Fibroblast of skin of left quadriceps (primary cell): Measurements from ENCODE around the gene OR10H5.
"Not testable (repeated sequence)": the region's sequence is repeated elsewhere in the genome, so short reads cannot be mapped to it uniquely, and the experiment has no call there.

Experiments used
- DNase-seq, 2 experiments: peaks; one replicate each; pipeline ENCODE4 v3.0.0-alpha.2; 2013; ENCODE audit warnings: low read depth in 2 of 2

OR10H5 gene, protein sequence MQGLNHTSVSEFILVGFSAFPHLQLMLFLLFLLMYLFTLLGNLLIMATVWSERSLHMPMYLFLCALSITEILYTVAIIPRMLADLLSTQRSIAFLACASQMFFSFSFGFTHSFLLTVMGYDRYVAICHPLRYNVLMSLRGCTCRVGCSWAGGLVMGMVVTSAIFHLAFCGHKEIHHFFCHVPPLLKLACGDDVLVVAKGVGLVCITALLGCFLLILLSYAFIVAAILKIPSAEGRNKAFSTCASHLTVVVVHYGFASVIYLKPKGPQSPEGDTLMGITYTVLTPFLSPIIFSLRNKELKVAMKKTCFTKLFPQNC

DNA sequence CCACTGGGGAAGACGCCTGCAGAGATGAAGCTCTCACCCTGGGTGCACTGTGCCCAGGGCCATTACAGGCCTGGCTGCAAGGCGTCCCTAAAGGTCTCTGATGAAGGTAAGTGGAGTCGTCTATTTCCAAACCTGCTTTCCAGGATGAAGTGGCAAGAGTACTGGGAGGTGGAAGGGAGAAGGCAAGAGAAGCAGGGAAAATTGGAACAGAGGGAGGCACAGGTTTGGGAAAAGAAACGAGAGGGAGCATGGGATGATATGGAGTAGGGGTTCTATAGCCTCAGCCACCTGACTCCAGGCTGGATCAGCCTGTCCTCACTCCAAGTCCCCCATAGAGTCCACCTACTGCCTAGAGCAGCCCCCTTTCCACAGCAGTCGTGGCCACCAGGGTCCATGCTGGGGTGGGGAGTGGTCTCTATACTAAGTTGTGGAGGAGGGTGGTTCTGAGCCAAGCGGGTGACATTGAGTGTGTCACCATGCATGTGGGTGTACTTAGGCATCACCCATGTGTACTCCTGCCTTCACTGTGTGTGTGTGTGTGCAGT lies at the start of gene OR10H5:
Gene OR10H5, plus strand, starts transcription at position 51 of the 545 bp plus-strand sequence. CDS start 6,388 bp downstream, outside the sequence.
- no peak for DNase-seq

DNA sequence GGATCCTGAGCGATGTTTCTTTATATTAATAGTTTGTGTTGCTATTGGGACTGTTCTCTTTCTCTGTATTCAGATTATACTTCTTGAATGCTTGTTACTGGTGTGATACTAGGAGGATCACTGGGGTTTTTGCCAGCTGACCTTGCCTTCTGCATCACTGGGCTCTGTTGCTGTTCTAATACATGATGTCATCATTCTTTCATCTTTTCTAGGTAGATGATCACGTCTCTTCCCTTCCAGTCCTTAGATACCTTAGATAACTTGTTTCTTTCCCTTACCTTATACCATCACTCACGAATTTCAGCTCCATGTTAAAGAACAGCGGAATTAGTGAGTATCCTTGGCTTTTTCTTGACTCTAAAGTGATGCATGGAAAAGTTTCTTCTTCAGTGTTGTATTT lies 49.7 kb upstream of the OR10H5 start, which contains the start of gene OR10H3:
Gene OR10H3, plus strand, starts transcription at position 264 of the 400 bp plus-strand sequence. CDS start 3,408 bp downstream, outside the sequence.
- no peak for DNase-seq

DNA sequence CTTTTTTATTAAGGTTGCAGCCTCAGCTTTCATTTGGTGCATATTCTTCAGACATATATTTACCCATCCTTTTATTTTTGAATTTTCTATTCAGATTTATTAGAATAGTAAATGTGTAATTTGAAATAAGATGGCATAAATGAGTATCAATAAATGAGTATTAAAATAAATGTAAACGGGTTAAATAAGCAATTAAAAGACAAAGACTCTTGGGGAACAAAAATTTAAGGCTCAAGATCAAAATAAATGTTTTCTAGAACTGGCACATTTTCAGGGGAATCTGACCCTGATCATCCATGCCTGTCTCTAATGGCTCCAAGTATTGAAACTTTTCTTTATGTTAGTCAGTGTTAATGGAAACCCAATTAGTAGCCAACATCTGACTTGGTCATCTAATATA lies 46.7 kb upstream of the OR10H5 start:
- no peak for DNase-seq

DNA sequence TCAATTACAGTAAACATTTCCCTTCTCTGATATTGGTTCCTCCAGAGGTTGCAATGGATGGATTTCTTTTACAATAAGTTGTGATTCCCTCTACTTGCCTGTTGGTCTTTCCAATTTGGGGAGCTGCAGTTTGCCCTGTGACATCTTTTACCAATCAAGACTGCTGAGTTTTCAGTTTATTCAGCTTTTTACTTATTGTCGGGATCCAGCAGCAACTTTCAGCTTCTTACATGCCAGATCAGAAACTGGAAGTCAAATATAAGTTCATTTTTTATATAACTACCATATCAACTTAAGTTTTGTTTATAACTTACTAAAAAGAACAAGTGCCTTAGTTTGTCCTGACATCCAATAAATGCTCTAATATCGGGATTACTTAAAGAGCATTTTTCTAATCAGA lies 39.2 kb upstream of the OR10H5 start:
- no peak for DNase-seq

DNA sequence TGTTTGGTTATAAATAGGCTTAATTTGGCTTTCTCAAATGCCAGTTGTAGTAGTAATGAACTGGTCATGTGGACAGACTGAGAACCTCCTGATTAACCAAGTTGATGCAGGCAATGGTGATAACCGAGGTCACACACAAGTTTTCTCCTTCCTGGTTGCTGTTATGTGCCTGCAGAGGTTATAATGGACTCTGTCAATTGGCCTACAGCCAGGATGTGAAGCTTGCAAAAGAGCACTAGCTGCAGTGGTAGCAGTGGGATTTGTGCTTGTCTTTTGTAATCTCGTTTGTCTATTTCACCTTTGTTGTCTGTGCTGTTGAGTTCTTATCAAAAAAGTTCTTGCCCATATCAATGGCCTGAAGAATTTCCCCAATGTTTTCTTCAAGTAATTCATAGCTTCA lies 29.1 kb upstream of the OR10H5 start:
- no peak for DNase-seq

DNA sequence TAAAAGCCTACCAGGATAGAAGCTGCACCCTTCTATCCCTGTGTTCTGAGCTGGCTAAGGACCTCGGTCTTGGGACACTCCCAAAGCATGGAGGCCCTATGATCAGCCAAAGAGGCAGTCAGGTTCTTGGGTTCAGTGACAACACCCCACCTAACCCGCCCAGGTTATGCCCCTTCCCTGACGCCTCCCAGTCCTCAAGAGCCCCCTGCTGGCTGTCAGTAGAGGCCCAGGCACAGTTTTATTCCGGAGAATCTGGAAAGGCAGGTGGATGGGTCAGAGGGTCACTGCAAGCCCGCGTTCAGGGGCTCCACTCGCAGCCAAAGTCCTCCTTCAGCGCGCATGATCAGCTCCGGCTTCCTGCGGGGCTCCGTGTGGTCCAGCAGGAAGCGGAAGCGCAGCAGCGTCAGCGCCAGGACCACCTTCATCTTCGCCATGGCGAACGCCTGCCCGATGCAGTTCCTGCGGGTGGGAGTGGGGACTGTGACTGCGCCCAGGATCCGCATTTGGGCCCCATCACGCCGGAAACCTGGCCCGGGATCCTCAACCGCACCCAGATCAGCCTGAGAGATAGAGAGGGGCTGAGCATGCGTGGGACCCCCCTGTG lies 27.4 kb upstream of the OR10H5 start:
- no peak for DNase-seq

DNA sequence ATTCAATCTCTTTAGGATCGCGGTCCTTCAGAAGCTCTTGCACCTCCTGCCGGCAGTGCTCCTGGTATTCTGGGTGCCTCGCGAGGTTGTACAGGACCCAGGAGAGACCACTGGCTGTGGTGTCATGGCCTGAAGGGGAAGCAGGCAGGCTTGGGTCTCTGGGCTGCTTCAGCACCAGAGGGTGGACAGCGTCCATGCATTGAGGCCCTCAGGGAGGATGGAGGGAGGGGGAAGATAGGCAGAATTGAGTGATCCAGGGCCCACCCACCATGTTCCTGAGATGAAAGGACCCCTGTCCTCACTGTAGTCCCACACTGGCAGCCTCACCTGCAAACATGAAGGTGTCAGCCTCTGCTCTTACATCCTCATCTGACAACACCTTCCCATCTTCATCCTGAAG lies 17.9 kb upstream of the OR10H5 start:
- DNase-seq, result no peak

DNA sequence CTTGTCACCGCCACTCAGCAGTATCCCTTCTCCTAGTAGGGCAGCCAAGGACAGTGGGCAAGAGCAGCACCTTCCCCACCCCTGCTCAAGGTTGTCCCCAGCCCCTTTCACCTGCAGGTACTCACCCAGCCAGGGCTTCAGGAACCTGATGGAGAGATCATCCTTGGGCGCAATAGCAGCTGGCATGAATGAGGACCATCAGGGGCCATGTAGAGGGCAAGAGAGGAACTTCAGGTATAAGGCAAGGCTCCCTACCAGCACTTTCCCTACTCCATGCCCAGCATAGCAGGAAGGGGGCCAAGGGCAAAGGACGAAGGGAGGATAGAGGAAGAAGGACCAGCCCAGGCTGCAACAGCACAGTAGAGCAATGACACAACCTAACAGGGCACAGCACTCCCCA lies 13.3 kb upstream of the OR10H5 start:
- DNase-seq, result not testable (repeated sequence)

DNA sequence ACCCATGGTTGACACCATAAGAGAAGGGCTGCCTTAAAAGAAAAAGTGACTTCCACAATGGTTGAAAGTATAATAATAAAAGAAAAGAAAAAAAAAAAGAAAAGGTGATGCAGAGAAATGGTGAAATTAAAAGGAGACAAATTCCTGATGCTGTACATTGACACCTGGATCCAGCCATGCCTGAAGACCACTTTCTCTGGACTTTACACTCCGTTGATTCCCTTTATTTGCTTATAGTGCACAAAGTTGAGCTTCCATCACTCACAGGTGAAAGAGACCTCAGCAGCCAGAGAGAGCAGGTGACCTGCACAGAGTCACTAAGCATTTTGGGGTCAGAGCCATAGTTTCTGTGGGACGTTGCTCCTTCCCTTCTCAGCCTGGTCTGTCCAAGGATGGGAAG lies 12.2 kb upstream of the OR10H5 start:
- DNase-seq, result no peak

DNA sequence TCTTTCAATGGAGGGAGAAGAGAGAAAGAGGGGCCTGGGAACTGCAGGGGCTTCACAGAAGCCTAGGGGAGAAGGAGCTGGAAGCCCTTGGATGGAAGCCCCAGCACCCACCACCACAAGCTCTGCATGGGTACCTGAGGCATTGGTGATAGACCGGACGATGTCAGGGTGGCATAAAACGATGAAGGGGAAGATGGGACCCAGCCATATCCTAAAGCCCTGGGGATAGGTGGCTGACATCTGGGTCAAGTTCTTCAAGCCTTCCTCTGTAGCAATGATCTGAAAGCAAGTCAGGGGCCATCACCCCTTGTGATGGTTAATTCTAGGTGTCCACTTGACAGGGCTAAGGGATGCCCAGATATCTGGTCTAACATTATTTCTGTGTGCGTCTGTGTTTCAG lies 11.2 kb upstream of the OR10H5 start:
- DNase-seq, result no peak

DNA sequence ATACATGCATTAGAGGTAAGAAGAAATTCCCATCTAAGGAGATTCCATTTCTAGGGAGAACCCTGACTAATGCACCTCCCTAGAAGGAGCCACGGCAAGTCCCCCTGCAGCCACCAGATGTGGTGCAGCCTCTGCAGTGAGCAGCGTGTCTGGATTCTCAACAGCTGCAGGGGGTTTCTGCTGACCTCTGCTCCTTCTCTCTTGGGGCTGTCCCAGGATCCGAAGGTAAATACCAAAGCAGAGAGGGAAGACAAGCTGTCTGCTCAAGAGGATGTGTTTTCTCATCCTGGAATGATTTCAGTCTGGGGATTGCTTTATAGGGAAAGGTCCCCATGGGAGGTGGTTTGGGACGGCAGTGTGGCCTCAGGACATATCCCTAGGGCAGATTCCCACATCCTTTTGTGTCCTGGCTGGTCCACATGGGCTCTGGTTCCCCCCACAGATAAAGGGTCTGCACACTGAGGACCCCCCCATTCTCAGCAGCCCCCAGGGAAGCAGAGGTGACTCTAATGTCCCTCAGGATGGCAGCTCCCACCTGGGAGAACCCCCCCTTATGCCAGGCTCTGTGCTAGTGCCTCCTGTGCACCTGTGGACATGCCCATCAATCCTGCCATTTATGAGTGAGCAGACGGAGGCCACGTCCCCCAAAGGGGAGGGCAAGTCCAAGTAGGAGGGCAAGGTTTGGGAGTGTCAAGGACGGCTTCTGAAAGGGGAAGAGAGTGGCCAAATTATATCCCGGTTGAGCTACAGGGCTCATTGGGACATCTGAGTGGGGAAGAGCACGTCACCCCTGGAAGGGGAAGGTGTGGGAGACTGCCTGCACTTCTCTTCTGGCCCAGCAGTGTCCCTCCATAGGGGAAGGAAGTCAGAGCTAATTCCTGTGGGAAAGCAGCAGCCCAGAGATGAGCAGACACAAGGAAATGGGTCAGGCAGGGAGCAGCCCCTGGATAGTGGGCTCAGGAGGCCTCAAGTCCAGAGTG lies 10.2 kb upstream of the OR10H5 start:
- no peak for DNase-seq

DNA sequence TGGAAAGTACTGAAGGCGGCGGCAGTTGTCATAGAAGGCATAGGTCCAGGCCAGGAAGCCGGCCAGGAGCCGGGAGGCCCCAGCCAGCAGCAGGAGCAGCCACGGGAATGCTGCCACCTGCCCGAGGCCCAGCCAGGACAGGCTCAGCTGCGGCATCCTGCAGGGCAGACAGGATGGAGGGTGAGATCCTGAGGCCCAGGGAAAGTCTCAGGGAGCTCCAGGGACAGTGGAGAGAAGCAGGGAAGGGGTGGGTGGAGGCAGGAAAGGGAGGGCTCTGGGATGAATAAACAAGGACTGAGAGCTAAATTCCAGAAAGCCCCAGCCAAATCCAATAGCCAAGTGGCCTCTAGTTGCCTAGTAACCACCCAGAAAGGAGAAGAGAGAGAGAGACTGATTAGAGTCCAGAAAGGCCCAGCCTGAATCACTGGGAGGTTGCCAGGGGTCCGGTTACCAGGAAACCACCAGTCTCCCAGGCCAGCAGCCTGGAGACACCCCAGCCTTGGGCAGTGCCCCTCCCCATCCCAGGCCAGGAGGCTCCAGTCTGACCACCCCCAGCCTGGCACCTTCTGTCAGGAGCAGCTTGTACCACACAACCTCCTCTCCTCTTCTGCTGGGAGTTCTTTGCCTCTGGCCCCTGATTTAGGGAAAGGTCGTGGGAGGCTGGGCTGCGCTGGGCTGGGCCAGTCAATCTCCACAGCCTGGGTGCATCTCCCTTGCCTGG lies 7.5 kb upstream of the OR10H5 start:
- DNase-seq, result no peak

DNA sequence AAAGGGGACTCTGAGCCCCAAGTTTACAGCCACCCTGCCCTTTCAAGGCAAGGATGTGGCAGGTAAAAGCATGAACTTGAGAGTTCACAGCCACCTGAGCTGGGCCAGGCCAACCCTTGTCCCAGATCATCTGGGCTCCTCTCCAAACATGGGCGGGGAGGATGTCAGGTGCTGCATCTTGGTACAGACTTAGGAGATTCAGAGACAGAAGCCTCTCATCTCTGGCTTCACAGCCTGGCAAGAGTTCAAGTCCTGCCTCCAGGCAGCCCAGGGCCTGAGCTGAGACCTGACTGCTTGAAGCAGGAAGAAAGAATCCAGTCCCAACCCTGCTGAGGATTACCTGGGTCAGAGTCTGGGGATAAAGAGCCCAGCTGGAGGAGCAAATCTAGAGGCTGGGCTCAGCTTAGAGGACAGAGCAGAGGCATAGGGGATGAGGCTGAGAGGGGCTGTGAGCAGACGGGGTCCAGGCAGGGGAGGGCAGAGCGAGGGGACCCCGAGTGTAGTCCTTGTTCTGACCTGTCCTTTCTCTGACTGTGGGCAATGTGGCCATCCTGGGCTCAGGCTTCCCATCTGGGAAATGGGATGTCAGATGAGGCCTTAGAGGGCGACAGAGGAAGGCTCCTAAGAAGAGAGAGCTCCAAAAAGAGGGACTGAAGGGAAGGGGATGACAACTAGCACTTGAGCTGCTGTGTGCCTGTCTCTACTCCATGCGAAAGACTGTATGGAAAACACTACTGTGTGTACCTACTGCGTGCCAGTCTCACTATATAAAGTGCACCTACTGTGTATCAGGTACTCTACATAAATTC lies 6.6 kb upstream of the OR10H5 start:
- DNase-seq, result no peak

DNA sequence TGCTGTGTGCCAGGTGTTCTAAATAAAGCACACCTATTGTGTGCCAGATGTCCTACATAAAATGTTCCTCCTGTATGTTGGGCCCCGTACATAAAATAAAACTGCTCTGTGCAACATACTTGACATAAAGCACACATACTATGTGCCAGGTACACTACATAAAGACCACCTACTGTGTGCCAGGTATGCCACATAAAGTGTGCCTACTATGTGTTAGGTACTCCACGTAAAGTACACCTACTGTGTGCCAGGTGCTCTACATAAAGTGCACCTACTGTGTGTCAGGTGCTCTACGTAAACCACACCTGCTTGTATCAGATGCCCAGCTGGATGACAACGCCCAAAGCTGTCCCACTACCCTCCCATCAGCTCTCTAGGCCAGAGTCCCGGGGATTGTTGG lies 5.8 kb upstream of the OR10H5 start:
- no peak for DNase-seq

DNA sequence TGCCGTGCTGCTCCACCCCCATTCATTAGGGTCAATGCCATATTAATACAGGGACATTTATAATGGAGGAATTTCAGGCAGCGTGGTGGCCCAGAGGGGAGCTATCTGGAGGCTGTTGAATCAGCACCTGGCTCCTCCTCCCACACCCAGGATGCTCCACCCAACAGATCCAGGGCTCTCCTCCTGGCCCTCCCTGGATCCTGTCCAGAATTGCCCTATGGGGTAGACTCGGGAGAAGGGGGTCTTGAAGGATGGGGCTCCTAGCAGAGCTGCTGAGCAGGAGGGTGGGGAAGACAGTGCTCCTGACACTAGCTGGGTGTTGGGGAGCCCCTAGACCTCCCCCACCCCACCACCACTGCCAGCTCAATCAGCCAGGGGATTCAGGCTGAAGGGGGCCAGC lies 5.2 kb upstream of the OR10H5 start:
- no peak for DNase-seq

DNA sequence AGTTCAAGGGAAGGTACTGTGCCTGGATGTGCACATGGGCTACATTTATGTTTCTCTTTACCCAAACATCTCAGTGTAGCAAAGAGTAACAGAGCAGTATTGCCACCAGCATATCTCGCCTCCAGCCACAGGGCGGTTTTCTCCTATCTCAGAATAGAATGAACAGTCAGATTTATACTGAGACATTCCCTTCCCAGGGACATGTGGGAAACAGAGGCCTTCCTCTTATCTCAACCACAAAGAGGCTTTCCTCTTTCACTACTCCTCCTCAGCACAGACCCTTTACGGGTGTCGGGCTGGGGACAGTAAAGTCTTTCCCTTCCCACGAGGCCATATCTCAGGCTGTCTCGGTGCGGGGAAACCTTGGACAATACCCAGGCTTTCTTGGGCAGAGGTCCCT lies 4.6 kb upstream of the OR10H5 start:
- DNase-seq, result not testable (repeated sequence)

DNA sequence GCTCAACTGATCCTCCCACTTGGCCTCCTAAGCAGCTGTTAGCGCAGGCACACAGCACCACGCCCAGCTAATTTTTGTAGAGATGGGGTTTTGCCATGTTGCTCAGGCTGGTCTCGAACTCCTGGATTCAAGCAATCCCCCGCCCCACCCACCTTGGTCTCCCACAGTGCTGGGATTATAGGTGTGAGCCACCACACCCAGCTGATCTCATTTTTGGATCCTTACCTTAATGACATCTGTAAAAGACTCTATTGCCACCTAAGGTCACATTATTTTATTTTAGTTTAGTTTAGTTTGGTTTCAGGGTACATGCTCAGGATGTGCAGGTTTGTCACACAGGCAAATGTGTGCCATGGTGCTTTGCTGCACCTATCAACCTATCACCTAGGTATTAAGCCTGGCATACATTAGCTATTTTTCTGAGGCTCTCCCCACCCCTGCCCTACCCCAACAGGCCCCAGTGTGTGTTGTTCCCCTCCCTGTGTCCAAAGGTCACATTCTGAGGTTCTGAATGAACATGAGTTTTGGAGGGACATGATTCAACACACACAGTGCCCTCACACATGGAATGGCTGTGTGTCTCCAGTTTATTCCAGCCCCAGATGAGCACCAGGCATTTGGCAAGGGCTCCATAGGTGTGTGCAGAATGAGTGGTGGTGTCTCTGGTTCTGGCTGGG lies 1.3 kb downstream of the OR10H5 start:
- no peak for DNase-seq

DNA sequence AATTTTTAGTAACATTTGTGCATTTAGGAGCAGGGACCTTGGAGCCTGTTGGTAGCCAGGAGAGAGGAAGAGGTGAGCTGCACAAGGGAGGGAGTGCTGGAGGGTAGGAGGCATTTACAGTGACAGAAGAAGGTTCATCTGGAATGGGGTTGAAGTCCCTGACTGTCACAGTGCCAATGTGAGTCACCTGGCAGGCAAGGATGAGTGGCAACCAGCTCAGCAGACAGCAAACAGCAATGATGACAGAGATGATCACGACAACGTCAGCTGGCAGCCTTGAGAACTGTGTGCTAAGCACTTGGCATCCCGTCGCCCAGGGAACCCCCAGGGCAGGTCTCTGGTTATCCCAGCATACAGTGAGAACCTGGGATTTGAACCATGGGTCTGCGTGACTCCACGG lies 2.6 kb downstream of the OR10H5 start:
- DNase-seq, result no peak

DNA sequence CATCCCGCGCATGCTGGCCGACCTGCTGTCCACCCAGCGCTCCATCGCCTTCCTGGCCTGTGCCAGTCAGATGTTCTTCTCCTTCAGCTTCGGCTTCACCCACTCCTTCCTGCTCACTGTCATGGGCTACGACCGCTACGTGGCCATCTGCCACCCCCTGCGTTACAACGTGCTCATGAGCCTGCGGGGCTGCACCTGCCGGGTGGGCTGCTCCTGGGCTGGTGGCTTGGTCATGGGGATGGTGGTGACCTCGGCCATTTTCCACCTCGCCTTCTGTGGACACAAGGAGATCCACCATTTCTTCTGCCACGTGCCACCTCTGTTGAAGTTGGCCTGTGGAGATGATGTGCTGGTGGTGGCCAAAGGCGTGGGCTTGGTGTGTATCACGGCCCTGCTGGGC lies 6.8 kb downstream of the OR10H5 start:
- DNase-seq, result not testable (repeated sequence)

DNA sequence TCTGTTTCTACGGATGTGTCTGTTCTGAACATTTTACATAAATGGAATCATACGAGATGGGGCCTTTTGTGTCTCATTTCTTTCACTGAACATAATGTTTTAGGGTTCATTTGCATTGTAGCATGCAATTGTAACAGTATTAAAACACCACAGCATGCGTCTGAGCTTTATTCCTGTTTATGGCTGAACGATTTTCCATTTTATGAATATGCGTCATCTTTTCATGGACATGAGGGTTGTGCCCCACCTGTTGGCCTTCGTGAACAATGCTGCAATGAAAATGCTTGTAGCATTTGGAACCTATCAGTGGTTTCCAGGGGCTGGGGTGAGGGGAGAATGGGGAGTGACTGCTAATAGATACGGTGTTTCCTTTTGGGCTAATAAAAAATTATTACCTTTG lies 22.9 kb downstream of the OR10H5 start:
- no peak for DNase-seq
